SK-N-SH treated with all-trans-retinoic acid at 6 μM for 48 hours (cell line): ENCODE measurements around the gene PLAAT4.

Experiments used
- ATAC-seq: fragments of 200-7000 bp; cut with Tn5 transposase; 3 replicates; pipeline ENCODE4 v1.9.1; 2020; ENCODE audit warnings: mild to moderate bottlenecking, moderate library complexity
- ARNTL ChIP-seq: fragments of 450-650 bp; formaldehyde crosslinking; IDR thresholded peaks from 2 replicates; pipeline ENCODE4 v1.5.0; 2020; ENCODE audit warnings: low read depth, mild to moderate bottlenecking, moderate library complexity, borderline replicate concordance
- CSDC2 ChIP-seq: fragments of 250-450 bp; sonication (Bioruptor Pico); IDR thresholded peaks from 2 replicates; pipeline ENCODE4 v1.5.0; 2020; ENCODE audit warnings: mild to moderate bottlenecking, moderate library complexity
- ESRRG ChIP-seq: fragments of 250-450 bp; sonication (Bioruptor Pico); IDR thresholded peaks from 2 replicates; pipeline ENCODE4 v1.6.1; 2021; ENCODE audit warnings: mild to moderate bottlenecking
- GLIS3 ChIP-seq: fragments of 250-450 bp; sonication (Bioruptor Pico); IDR thresholded peaks from 2 replicates; pipeline ENCODE4 v1.5.0; 2020; ENCODE audit warnings: mild to moderate bottlenecking, moderate library complexity
- ISL1 ChIP-seq: fragments of 250-450 bp; sonication (Bioruptor Pico); IDR thresholded peaks from 2 replicates; pipeline ENCODE4 v2.1.2; 2022; ENCODE audit warnings: mild to moderate bottlenecking, moderate library complexity
- OSR1 ChIP-seq: fragments of 250-450 bp; sonication (Bioruptor Pico); IDR thresholded peaks from 2 replicates; pipeline ENCODE4 v1.8.0; 2022; ENCODE audit warnings: moderate library complexity, mild to moderate bottlenecking, inconsistent platforms
- PPARA ChIP-seq: fragments of 250-450 bp; sonication (Bioruptor Pico); IDR thresholded peaks from 2 replicates; pipeline ENCODE4 v1.5.0; 2020; ENCODE audit warnings: mild to moderate bottlenecking, borderline replicate concordance
- RARB ChIP-seq: fragments of 250-450 bp; sonication (Bioruptor Pico); IDR thresholded peaks from 2 replicates; pipeline ENCODE4 v1.8.0; 2021; ENCODE audit warnings: mild to moderate bottlenecking, moderate library complexity
- SNAI2 ChIP-seq: fragments of 250-450 bp; sonication (Bioruptor Pico); IDR thresholded peaks from 2 replicates; pipeline ENCODE4 v1.5.0; 2020; ENCODE audit warnings: mild to moderate bottlenecking, moderate library complexity
- TCF4 ChIP-seq: fragments of 250-450 bp; sonication (Bioruptor Pico); IDR thresholded peaks from 2 replicates; pipeline ENCODE4 v1.8.0; 2021; ENCODE audit warnings: mild to moderate bottlenecking, moderate library complexity, borderline replicate concordance
- TOX ChIP-seq: fragments of 250-450 bp; sonication (Bioruptor Pico); IDR thresholded peaks from 2 replicates; pipeline ENCODE4 v1.8.0; 2021; ENCODE audit warnings: mild to moderate bottlenecking, moderate library complexity, borderline replicate concordance
- ZC3H10 ChIP-seq: fragments of 250-450 bp; sonication (Bioruptor Pico); IDR thresholded peaks from 2 replicates; pipeline ENCODE4 v1.5.1; 2021; ENCODE audit warnings: mild to moderate bottlenecking, moderate library complexity
- ZFP3 ChIP-seq: fragments of 250-450 bp; sonication (Bioruptor Pico); IDR thresholded peaks from 2 replicates; pipeline ENCODE4 v1.5.0; 2020; ENCODE audit warnings: mild to moderate bottlenecking, moderate library complexity
- ZFP30 ChIP-seq: fragments of 450-650 bp; formaldehyde crosslinking; IDR thresholded peaks from 2 replicates; pipeline ENCODE4 v1.5.0; 2022; ENCODE audit warnings: mild to moderate bottlenecking, moderate library complexity
- ZNF565 ChIP-seq: fragments of 450-650 bp; formaldehyde crosslinking; conservative IDR thresholded peaks from 2 replicates; pipeline ENCODE4 v1.5.0; 2020; ENCODE audit warnings: low read depth, mild to moderate bottlenecking, moderate library complexity
- ZNF70 ChIP-seq: fragments of 450-650 bp; formaldehyde crosslinking; IDR thresholded peaks from 2 replicates; pipeline ENCODE4 v1.5.0; 2020; ENCODE audit warnings: mild to moderate bottlenecking, moderate library complexity
- ZNF8 ChIP-seq: fragments of 450-650 bp; formaldehyde crosslinking; IDR thresholded peaks from 2 replicates; pipeline ENCODE4 v1.5.0; 2020; ENCODE audit warnings: mild to moderate bottlenecking, moderate library complexity
- TF ChIP-seq, protein P1 (sequence below): fragments of 250-450 bp; sonication (Bioruptor Pico); IDR thresholded peaks from 2 replicates; pipeline ENCODE4 v1.5.0; 2020; ENCODE audit warnings: mild to moderate bottlenecking, moderate library complexity
- TF ChIP-seq, protein P2 (sequence below): fragments of 250-450 bp; sonication (Bioruptor Pico); IDR thresholded peaks from 2 replicates; pipeline ENCODE4 v1.5.1; 2020; ENCODE audit warnings: low read depth, mild to moderate bottlenecking, moderate library complexity
- TF ChIP-seq, protein P3 (sequence below): fragments of 250-450 bp; sonication (Bioruptor Pico); IDR thresholded peaks from 2 replicates; pipeline ENCODE4 v1.5.1; 2021; ENCODE audit warnings: mild to moderate bottlenecking, moderate library complexity
- TF ChIP-seq, protein P4 (sequence below): fragments of 250-450 bp; sonication (Bioruptor Pico); IDR thresholded peaks from 2 replicates; pipeline ENCODE4 v1.8.0; 2020; ENCODE audit warnings: mild to moderate bottlenecking, moderate library complexity, borderline replicate concordance

PLAAT4 gene

DNA sequence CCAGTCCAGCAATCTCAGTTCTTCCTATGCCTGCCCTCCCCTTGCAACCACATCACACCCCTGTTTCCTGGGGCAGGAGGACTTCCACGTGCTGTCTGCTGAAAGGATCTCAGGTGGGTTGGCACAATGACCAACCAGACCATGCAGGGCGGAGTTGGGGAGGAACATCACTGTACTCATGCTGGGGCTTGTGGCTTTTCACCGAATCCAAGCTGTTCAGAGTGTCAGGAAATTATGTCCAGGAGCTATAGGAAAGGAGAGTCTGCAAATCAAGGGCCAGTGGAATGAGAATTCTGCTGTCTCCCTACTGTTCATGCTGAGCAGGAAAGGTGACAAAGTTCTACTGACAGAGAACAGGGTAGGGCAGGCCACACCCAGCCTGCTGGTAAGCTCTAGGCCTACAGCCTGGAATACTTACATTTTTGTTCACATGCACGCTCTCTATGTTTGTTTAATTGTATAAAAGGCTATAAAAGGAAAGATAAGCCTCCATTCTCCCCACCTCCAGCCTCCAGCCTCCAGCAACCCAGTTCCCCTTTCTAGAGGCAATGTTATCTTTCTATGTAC lies 28.3 kb downstream of the PLAAT4 start:
- no peak for TF ChIP-seq ARNTL (CRISPR knock-in tag)
- TF ChIP-seq SNAI2 (CRISPR knock-in tag) = no peak
- no peak for ATAC-seq

DNA sequence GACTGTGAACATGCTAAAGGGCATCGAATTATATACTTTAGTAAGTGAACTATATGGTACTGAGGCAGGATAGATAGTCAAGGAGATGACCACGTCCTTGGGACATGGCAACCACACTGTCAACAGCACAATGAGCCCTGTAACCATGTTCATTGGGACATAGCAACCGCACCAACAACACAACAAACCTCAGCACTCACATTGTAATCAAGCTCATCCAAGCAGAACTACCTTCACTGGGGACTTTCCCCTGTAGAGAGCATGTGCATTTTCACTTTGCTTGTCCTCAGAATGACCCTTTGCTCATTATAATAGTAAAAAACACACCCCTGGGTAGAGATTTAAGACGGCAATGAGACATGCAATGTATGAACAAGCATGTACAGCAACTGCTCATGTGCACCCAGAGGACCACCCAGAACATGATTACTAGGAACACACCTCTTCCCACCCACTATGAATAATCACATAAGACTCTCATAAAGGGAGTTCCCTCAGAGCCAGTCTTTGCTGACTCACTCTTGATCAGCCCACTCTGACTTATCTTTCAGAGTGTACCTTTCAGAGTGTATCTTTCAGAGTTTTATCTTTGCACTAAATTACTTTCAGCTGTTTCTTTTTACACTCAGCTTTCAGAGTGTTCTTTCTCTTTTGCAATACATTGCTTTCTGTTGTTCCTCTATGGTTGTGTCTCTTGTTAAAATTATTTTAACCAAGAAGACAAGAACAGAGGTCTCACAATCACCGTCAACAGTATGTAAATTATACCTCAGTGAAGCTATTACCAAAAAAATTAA lies 30.6 kb downstream of the PLAAT4 start:
- ATAC-seq = peak; percentile 96
- TF ChIP-seq TOX (no peak), OSR1 (no peak), PPARA (CRISPR knock-in tag) (no peak), ZNF565 (CRISPR knock-in tag) (no peak), CSDC2 (no peak), ISL1 (0 out of 2 replicates have a peak, but pooled peaks have one; percentile 17)
- TF ChIP-seq, protein P1, sequence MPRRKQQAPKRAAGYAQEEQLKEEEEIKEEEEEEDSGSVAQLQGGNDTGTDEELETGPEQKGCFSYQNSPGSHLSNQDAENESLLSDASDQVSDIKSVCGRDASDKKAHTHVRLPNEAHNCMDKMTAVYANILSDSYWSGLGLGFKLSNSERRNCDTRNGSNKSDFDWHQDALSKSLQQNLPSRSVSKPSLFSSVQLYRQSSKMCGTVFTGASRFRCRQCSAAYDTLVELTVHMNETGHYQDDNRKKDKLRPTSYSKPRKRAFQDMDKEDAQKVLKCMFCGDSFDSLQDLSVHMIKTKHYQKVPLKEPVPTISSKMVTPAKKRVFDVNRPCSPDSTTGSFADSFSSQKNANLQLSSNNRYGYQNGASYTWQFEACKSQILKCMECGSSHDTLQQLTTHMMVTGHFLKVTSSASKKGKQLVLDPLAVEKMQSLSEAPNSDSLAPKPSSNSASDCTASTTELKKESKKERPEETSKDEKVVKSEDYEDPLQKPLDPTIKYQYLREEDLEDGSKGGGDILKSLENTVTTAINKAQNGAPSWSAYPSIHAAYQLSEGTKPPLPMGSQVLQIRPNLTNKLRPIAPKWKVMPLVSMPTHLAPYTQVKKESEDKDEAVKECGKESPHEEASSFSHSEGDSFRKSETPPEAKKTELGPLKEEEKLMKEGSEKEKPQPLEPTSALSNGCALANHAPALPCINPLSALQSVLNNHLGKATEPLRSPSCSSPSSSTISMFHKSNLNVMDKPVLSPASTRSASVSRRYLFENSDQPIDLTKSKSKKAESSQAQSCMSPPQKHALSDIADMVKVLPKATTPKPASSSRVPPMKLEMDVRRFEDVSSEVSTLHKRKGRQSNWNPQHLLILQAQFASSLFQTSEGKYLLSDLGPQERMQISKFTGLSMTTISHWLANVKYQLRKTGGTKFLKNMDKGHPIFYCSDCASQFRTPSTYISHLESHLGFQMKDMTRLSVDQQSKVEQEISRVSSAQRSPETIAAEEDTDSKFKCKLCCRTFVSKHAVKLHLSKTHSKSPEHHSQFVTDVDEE (CRISPR knock-in tag) = no peak
- TF ChIP-seq, protein P2, sequence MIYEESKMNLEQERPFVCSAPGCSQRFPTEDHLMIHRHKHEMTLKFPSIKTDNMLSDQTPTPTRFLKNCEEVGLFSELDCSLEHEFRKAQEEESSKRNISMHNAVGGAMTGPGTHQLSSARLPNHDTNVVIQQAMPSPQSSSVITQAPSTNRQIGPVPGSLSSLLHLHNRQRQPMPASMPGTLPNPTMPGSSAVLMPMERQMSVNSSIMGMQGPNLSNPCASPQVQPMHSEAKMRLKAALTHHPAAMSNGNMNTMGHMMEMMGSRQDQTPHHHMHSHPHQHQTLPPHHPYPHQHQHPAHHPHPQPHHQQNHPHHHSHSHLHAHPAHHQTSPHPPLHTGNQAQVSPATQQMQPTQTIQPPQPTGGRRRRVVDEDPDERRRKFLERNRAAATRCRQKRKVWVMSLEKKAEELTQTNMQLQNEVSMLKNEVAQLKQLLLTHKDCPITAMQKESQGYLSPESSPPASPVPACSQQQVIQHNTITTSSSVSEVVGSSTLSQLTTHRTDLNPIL (CRISPR knock-in tag) = no peak

DNA sequence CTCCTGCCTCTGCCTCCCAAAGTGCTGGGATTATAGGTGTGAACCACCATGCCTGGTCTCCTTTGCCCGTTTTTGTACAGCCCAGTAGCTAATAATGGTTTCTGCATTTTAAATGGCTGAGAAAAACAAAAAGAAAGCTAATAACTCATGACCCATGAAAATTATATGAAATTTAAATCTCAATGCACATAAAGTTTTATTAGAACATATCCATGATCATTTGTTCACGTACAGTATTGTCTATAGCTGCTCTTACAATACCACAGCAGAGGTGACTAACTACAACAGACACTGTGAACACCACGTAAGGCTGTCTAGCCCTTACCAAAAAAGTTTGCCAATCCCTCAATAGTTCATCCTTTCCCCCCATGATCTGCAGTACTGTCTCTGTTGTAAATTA lies 33.0 kb downstream of the PLAAT4 start:
- no peak for ATAC-seq
- TF ChIP-seq ARNTL (CRISPR knock-in tag) = no peak
- TF ChIP-seq, protein P3, sequence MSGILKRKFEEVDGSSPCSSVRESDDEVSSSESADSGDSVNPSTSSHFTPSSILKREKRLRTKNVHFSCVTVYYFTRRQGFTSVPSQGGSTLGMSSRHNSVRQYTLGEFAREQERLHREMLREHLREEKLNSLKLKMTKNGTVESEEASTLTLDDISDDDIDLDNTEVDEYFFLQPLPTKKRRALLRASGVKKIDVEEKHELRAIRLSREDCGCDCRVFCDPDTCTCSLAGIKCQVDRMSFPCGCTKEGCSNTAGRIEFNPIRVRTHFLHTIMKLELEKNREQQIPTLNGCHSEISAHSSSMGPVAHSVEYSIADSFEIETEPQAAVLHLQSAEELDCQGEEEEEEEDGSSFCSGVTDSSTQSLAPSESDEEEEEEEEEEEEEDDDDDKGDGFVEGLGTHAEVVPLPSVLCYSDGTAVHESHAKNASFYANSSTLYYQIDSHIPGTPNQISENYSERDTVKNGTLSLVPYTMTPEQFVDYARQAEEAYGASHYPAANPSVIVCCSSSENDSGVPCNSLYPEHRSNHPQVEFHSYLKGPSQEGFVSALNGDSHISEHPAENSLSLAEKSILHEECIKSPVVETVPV (CRISPR knock-in tag) = no peak
- TF ChIP-seq ZFP3 = no peak
- no peak for TF ChIP-seq GLIS3 (CRISPR knock-in tag)
- TF ChIP-seq ZNF70 = no peak
- no peak for TF ChIP-seq ESRRG (CRISPR knock-in tag)
- TF ChIP-seq ISL1 = no peak
- no peak for TF ChIP-seq TCF4 (CRISPR knock-in tag)
- TF ChIP-seq OSR1 = no peak
- TF ChIP-seq, protein P2 (CRISPR knock-in tag) = no peak
- TF ChIP-seq, protein P4, sequence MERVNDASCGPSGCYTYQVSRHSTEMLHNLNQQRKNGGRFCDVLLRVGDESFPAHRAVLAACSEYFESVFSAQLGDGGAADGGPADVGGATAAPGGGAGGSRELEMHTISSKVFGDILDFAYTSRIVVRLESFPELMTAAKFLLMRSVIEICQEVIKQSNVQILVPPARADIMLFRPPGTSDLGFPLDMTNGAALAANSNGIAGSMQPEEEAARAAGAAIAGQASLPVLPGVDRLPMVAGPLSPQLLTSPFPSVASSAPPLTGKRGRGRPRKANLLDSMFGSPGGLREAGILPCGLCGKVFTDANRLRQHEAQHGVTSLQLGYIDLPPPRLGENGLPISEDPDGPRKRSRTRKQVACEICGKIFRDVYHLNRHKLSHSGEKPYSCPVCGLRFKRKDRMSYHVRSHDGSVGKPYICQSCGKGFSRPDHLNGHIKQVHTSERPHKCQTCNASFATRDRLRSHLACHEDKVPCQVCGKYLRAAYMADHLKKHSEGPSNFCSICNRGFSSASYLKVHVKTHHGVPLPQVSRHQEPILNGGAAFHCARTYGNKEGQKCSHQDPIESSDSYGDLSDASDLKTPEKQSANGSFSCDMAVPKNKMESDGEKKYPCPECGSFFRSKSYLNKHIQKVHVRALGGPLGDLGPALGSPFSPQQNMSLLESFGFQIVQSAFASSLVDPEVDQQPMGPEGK = no peak
- TF ChIP-seq TOX = no peak

DNA sequence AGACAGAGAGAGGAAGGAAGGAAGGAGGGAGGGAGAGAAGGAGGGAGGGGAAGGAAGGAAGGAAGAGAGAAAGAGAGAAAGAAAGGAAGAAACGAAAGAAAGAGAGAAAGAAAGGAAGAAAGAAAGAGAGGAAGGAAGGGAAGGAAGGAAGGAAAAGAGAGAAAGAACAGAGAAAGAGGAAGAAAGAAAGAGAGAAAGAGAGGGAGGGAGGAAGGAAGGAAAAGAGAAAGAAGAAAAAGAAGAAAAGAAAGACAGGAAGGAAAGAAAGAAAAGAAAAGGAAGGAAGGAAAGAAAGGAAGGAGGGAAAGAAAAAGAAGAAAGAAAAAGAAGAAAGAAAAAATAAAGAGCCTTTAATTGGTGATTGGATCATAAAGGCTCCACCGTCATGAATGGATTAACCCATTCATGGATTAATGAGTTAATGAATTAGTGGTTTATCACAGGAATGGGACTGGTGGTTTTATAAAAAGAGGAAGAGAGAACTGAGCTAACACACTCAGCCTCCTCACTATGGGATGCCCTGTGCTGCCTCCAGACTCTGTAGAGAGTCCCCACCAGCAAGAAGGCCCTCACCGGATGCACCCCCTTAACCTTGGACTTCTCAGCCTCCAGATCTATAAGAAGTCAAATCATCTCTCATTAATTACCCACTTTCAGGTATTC lies 35.5 kb downstream of the PLAAT4 start:
- TF ChIP-seq TOX (no peak), GLIS3 (CRISPR knock-in tag) (no peak), ARNTL (CRISPR knock-in tag) (no peak), ISL1 (no peak), ZFP30 (CRISPR knock-in tag) (no peak), ZNF565 (CRISPR knock-in tag) (no peak), ESRRG (CRISPR knock-in tag) (no peak), TCF4 (CRISPR knock-in tag) (no peak), RARB (CRISPR knock-in tag) (no peak), ZNF70 (no peak), ZC3H10 (no peak), SNAI2 (CRISPR knock-in tag) (no peak), ZFP3 (no peak), ZNF8 (CRISPR knock-in tag) (no peak)
- TF ChIP-seq, protein P2 (CRISPR knock-in tag) = no peak
- no peak for ATAC-seq
